ENCODE data around the gene YIPF1.

Gene YIPF1

GRCh38 chr1:53896635-53897229 lies 7.1 kb upstream of the YIPF1 start:
- TF ChIP-seq CTCF (IDR thresholded peaks at IDR 0.05; ENCODE audit: low read depth, low read length, missing control alignments): no peak
- DNase-seq (ENCODE audit: extremely low read depth, low read depth): peak; percentile 88

GRCh38 chr1:53895421-53895820 lies 5.8 kb upstream of the YIPF1 start:
- DNase-seq (ENCODE audit: extremely low read depth, low read depth): no peak
- TF ChIP-seq CTCF (IDR thresholded peaks at IDR 0.05; ENCODE audit: low read depth, low read length, missing control alignments): no peak
- no peak overlapping the region for H3K4me3 ChIP-seq (replicated peaks; ENCODE audit: low read depth, low read length)

More at GRCh38 chr1:53896635-53897229, 7.1 kb upstream of the YIPF1 start:
- H3K4me3 ChIP-seq (replicated peaks; ENCODE audit: low read depth, low read length): no peak overlapping the region

- no peak for DNase-seq (ENCODE audit: extremely low read depth, low read depth)
- H3K4me3 ChIP-seq (replicated peaks; ENCODE audit: low read depth, low read length): no peak overlapping the region
- no peak for TF ChIP-seq CTCF (IDR thresholded peaks at IDR 0.05; ENCODE audit: low read depth, low read length, missing control alignments)
Observed at GRCh38 chr1:53894644-53895043, 5.0 kb upstream of the YIPF1 start.

GRCh38 chr1:53893999-53894636 lies 4.5 kb upstream of the YIPF1 start, which contains the start of gene DIO1:
Gene DIO1 (plus strand): TSS chr1:53894187. CDS start chr1:53894211, 24 bp downstream.
- H3K4me3 ChIP-seq (replicated peaks; ENCODE audit: low read depth, low read length): no peak within 1 kb of the TSS
- TF ChIP-seq CTCF (IDR thresholded peaks at IDR 0.05; ENCODE audit: low read depth, low read length, missing control alignments): no peak
- no peak for DNase-seq (ENCODE audit: extremely low read depth, low read depth)

GRCh38 chr1:53892911-53893310 lies 3.3 kb upstream of the YIPF1 start:
- H3K4me3 ChIP-seq (replicated peaks; ENCODE audit: low read depth, low read length): no peak overlapping the region
- no peak for DNase-seq (ENCODE audit: extremely low read depth, low read depth)
- no peak for TF ChIP-seq CTCF (IDR thresholded peaks at IDR 0.05; ENCODE audit: low read depth, low read length, missing control alignments)

GRCh38 chr1:53891678-53892077 lies 2.1 kb upstream of the YIPF1 start:
- TF ChIP-seq CTCF (IDR thresholded peaks at IDR 0.05; ENCODE audit: low read depth, low read length, missing control alignments): no peak
- no peak for DNase-seq (ENCODE audit: extremely low read depth, low read depth)

More at GRCh38 chr1:53891678-53892077, 2.1 kb upstream of the YIPF1 start:
- no peak overlapping the region for H3K4me3 ChIP-seq (replicated peaks; ENCODE audit: low read depth, low read length)

Data from HFF-Myc (cell line).